Hematopoietic multipotent progenitor cell (in vitro differentiated cells): ENCODE data around the gene COL1A1. TPM values are rescaled to one million over a fixed set of nuclear protein-coding genes. Genes with fewer than 3 reads are reported as not detected.

Experiments
- DNase-seq, 3 donors: peaks; one replicate each; pipeline ENCODE4 v3.0.0-alpha.2; 2011 to 2015; ENCODE audit warnings: low read depth in 2 of 3, low spot score in 2 of 3
- total RNA-seq: library from RNA; depleted of rRNA; stranded (reverse); fragments of >200 nt; gene quantifications from one replicate; pipeline ENCODE4 v1.2.3, GENCODE V29; 2012

COL1A1 gene
- total RNA-seq, 1 donor: 0.54 TPM

- DNase-seq: no peak
Observed at GRCh38 chr17:50203086-50203485, 1.7 kb upstream of the COL1A1 start.

DNA sequence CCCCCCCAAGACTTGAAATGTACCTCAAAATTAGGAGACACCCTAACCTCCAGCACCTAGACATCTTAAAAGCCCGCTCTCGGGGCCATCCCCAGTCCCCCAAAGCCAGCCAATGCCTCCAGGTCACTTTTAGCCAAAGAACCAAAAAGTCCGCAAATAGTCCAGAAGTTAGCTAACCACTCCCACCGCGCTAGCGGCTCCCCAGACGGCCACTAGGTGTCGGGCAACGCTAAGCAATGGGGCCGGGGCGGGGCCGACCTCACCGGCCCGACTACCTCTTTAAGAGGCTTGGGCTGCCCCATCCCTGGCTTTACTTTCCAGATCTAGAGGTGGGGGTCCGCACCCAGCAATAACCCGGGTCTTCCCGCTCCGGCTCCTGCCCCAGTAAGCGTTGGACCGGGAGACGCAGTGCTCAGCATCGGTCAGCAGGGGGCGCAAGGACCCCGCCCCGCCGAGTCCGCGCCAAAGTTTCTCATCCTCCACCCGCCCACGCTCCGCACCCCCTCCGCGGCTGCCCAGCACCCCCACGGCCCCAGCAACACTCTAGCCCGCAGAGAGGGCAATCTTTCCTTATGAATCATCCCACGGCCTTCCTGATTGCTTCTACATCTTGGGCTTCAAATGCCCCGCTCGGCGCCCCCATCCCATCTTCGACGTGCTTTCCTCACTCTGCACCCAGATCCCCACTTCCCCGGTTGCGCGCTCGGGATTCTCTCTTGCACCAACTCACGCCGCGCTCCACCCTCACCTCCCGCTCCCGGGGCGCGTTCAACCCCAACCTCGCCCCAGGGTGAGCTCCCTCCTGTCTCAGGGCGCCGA lies 765 bp downstream of the COL1A1 start:
- peak; percentile 52 to 91 (median 80) for DNase-seq

DNA sequence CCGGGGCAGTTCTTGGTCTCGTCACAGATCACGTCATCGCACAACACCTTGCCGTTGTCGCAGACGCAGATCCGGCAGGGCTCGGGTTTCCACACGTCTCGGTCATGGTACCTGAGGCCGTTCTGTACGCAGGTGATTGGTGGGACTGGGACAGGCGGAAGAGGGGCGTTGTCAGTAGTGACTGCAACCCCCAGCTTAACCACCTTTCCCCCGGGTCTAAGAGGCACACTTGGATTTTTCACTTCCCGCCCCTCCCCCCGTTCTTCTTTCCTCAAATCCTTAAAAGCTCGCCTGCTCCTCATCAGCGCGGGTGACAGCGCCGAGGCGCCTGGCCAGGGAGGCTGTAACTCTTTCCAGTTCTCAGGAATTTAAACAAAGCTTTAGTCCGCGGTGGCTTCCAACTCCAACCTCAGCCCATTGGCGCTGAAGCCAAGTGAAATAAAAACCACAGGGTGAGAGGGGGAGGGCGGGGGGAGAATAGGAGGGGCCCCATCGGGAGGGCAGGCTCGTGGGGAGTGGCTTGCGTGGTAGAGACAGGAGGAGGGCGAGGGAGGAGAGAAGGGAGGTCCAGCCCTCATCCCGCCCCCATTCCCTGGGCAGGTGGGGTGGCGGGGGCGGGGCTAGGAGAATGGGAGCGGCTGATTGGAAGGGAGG lies 1.5 kb downstream of the COL1A1 start:
- DNase-seq: peak; percentile 44 to 90 (median 78)

DNA sequence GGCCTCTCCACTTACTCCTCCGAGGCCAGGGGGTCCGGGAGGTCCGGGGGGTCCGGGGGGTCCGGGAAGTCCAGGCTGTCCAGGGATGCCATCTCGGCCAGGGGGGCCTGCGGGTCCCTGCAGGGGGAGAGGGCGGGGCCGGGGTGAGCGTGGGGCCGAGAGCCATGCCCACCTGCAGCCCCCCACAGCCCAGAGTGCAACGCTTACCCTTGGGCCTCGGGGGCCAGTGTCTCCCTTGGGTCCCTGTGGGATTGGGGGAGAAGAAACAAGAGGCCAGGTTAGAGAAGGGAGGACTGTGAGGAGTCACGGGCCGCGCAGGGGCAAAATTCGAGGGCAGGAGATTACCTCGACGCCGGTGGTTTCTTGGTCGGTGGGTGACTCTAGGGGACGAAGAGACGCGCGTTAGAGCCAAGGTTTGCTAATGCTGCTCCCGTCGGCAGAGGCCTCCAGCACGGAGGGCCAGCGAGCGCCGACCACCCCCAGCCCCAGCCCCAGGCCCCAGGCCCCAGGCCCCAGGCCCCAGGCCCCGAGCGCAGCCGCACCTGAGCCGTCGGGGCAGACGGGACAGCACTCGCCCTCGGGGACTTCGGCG lies 2.1 kb downstream of the COL1A1 start:
- DNase-seq: no peak

GRCh38 chr17:50198026-50198669 lies 3.3 kb downstream of the COL1A1 start:
- DNase-seq: peak; percentile 34 to 88 (median 66)

GRCh38 chr17:50196826-50197225 lies 4.6 kb downstream of the COL1A1 start:
- DNase-seq: no peak

DNA sequence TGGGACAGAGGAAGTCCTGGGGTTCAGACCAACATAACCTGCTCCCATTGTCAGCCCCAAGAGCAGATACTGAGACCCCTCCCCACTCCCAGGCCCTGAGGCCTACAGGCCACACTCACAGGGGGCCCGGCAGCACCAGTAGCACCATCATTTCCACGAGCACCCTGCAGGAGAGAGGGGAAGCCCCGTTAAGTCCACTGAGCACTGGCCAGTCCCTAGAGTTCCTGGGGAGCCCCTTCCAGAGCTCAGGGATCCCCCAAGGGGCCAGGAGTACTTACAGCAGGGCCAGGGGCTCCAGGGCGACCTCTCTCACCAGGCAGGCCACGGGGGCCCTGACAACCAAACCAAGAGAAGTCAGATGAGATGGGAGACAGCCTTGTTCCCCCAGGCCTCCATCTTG lies 5.4 kb downstream of the COL1A1 start:
- no peak for DNase-seq

DNA sequence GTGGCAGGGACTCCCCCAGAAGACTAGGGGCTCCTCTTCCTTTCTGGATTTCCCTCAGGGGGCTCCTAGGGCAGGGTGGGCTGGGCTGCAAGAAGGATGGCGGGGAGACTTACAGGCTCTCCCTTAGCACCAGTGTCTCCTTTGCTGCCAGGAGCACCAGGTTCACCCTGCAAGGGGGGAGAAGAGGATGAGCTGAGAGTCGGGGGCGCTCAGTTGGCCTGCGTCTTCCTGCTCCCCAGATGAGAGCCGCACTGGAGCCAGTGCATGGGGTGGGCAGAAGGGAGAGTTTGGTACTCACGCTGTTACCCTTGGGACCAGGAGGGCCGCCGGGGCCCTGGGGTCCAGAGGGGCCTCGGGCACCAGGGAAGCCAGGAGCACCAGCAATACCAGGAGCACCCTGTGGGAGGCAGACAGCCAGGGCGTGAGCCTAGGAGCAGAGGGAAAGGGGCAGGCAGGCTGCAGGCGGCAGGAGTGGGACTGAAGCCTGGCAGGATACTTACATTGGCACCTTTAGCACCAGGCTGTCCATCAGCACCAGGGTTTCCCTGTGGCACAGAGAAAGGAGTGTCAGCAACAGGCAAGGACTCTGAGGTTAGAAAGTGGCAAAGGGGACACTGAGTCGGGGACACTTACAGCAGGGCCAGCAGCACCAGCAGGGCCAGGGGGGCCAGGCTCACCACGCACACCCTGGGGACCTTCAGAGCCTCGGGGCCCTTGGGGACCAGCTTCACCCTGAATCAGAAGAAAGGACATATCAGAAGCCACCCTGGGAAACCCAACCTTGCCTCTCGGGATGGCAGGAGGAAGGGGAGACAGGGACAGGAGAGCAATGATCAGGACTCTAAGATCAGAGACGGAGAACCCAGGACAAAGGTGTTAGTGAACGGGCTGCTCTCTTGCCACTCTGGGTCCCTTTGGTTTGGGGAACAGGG lies 6.2 kb downstream of the COL1A1 start:
- DNase-seq: no peak

GRCh38 chr17:50194140-50194933 lies 7.1 kb downstream of the COL1A1 start:
- DNase-seq: no peak

DNA sequence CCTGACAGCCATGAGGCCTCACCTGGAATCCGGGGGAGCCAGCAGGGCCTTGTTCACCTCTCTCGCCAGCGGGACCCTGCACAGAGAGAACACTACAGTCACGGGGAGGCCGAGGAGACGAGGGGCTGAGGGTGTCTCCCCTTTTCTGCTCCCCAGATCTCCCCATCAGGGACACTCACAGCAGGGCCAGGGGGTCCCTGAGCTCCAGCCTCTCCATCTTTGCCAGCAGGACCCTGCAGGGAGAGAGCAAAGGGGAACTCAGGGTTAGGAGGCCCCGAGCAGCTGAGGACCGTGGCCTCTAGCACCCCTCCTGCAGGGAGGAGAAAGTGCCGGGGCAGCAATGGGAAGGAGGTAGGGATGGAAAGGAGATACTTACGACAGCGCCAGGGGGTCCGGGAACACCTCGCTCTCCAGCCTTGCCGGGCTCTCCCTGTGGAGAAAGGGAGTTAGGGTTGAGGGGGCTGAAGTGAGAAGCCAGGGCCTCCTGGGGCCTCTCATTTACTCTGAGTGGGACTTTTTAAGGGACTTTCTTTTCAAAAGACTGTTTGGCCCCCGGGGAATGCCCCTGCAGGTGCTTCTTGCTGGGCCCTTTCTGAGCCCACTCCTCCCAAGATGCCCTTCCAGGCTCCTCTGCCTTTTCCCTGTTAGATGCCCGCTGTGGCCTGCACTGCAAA lies 8.7 kb downstream of the COL1A1 start:
- no peak for DNase-seq

GRCh38 chr17:50192144-50192617 lies 9.2 kb downstream of the COL1A1 start:
- no peak for DNase-seq

- DNase-seq: no peak
Observed at GRCh38 chr17:50191359-50192143, 9.9 kb downstream of the COL1A1 start.

GRCh38 chr17:50190603-50191358 lies 10.7 kb downstream of the COL1A1 start:
- no peak for DNase-seq

DNA sequence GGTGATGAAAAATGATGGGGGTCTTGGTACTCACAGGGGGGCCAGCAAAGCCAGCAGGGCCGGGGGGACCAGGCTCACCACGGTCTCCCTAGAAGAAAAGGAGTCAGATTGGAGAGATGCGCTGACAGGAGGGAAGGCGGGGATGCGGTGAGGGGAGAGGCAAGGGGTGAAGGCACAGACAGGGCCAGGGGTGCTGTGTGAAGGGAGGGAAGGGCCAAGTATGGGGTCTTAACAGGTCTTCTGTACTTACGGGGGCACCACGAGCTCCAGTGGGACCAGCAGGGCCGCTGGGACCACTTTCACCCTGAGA lies 11.2 kb downstream of the COL1A1 start:
- DNase-seq: no peak

GRCh38 chr17:50189550-50190292 lies 11.7 kb downstream of the COL1A1 start:
- no peak for DNase-seq

DNA sequence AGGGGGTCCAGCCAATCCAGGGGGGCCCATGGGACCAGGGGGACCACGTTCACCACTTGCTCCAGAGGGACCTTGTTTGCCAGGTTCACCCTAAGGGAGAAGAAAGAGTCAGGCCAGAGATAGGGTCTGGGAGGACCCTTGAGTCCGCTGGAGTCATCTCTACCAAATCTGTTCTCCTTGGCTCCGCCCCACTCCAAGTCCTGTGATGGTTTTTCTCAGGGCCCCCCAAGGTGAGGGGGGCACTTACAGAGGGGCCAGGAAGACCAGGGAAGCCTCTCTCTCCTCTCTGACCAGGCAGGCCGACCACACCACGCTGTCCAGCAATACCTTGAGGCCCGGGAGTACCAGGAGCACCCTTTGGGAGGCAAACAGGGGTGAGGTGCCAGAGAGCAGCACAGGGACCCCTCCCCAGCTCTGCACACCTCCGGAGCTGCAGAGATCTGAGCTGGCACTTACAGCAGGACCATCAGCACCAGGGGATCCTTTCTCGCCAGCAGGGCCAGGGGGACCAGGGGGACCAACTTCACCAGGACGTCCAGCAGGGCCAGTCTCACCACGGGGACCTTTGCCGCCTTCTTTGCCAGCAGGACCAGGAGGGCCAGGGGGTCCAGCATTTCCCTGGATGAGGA lies 12.4 kb downstream of the COL1A1 start:
- no peak for DNase-seq
